HCT116 (cell line): ENCODE measurements around the gene C1orf21. TPM values are rescaled to one million over a fixed set of nuclear protein-coding genes. Genes with fewer than 3 reads are reported as not detected.

ENCODE experiments used
- ATAC-seq: fragments of 200-7000 bp; cut with Tn5 transposase; 2 replicates; pipeline ENCODE4 v1.9.1; 2020; ENCODE audit warnings: mild to moderate bottlenecking, moderate library complexity
- BruUV-seq: library from RNA; stranded (reverse); fragments of 400-500 nt; replicated peaks from 2 replicates; lab custom pipeline; 2021; lab: Mats Ljungman, UMichigan
- CTCF ChIA-PET: fragments of 300-600 bp; sonication (Branson Sonifier 250); formaldehyde crosslinking; loops from one replicate; lab custom pipeline; 2021; ENCODE audit warnings: antibody characterized with exemption; lab: Charles Lee
- POLR2A ChIA-PET: fragments of 300-600, 350-600 bp; sonication (Branson Sonifier 250); formaldehyde crosslinking; loops from one replicate; lab custom pipeline; 2021; ENCODE audit warnings: antibody characterized with exemption; lab: Charles Lee
- RAD21 ChIA-PET, 2 experiments: fragments of 300-600 bp; sonication (Branson Sonifier 250); formaldehyde crosslinking; loops; one replicate each; lab custom pipeline; 2023; ENCODE audit warnings: low total read pairs in 2 of 2; ENCODE audit not compliant: uncharacterized antibody in 2 of 2, unreplicated experiment in 2 of 2, low non-redundant PET in 1 of 2; lab: Charles Lee
- DNase-seq: peaks from one replicate; pipeline ENCODE4 v3.0.0-alpha.2; 2010; ENCODE audit warnings: low read depth, low spot score
- H2AFZ ChIP-seq: fragments of 200-600 bp; shearing (Covaris generic), sonication (generic); 2 replicates; pipeline ENCODE4 v1.6.1; 2017; ENCODE audit warnings: low read depth, mixed run types, mixed read lengths, antibody characterized with exemption, low read length; ENCODE audit not compliant: poor library complexity, severe bottlenecking
- H3K27ac ChIP-seq: 2 replicates; pipeline ENCODE4 v1.5.1; 2012; ENCODE audit warnings: low read depth, low read length
- H3K27me3 ChIP-seq: fragments of 200-600 bp; sonication (generic); 2 replicates; pipeline ENCODE4 v1.6.1; 2016; ENCODE audit warnings: mixed run types, low read length, mixed read lengths; ENCODE audit not compliant: insufficient read depth
- H3K36me3 ChIP-seq, 2 experiments: fragments of 200-500 bp in 1 of 2; fragments of 200-600 bp in 1 of 2; sonication (Bioruptor generic) in 1 of 2; sonication (generic) in 1 of 2; 2 replicates each; pipeline versions ENCODE4 v1.5.1 to v1.6.1; 2014 to 2016; ENCODE audit warnings: low read length in 2 of 2, inconsistent platforms in 1 of 2, mixed read lengths in 1 of 2, mixed run types in 1 of 2; ENCODE audit not compliant: insufficient read depth in 2 of 2, control insufficient read depth in 1 of 2
- H3K4me1 ChIP-seq, 2 experiments: fragments of 200-600 bp in 1 of 2; sonication (generic) in 1 of 2; 2 replicates each; pipeline versions ENCODE4 v1.5.1 to v1.6.1; 2012 to 2017; ENCODE audit warnings: low read length in 2 of 2, inconsistent platforms in 1 of 2, mild to moderate bottlenecking in 1 of 2, mixed read lengths in 1 of 2, mixed run types in 1 of 2, moderate library complexity in 1 of 2; ENCODE audit not compliant: insufficient read depth in 2 of 2, control insufficient read depth in 1 of 2
- H3K4me2 ChIP-seq: fragments of 200-600 bp; sonication (generic); 2 replicates; pipeline ENCODE4 v1.6.1; 2017; ENCODE audit warnings: mixed run types, low read length, mixed read lengths
- H3K4me3 ChIP-seq, 2 experiments: fragments of 200-600 bp in 1 of 2; sonication (generic) in 1 of 2; replicated peaks in 1 of 2; 2 replicates each; pipeline ENCODE4 v1.5.1; 2011 to 2016; ENCODE audit warnings: low read length in 2 of 2, control low read depth in 1 of 2, low read depth in 1 of 2, mild to moderate bottlenecking in 1 of 2, mixed read lengths in 1 of 2, mixed run types in 1 of 2
- H3K79me2 ChIP-seq: fragments of 200-600 bp; sonication (generic); 2 replicates; pipeline ENCODE4 v1.6.1; 2017; ENCODE audit warnings: mild to moderate bottlenecking, mixed run types, low read length, moderate library complexity, mixed read lengths; ENCODE audit not compliant: insufficient read depth
- H3K9ac ChIP-seq: fragments of 200-600 bp; sonication (generic); 2 replicates; pipeline ENCODE4 v1.6.1; 2016; ENCODE audit warnings: low read length, mixed read lengths
- H3K9me2 ChIP-seq: fragments of 200-600 bp; sonication (generic), shearing (Covaris generic); 2 replicates; pipeline ENCODE4 v1.6.1; 2017; ENCODE audit warnings: mixed run types, mild to moderate bottlenecking, moderate library complexity; ENCODE audit not compliant: insufficient read depth
- H3K9me3 ChIP-seq, 2 experiments: fragments of 200-500 bp in 1 of 2; fragments of 200-600 bp in 1 of 2; sonication (Bioruptor generic) in 1 of 2; sonication (generic) in 1 of 2; 2 replicates each; pipeline ENCODE4 v1.6.1; 2014 to 2017; ENCODE audit warnings: low read length in 2 of 2, mixed read lengths in 2 of 2, inconsistent platforms in 1 of 2, low read depth in 1 of 2, mild to moderate bottlenecking in 1 of 2, mixed run types in 1 of 2, moderate library complexity in 1 of 2; ENCODE audit not compliant: control insufficient read depth in 1 of 2, insufficient read depth in 1 of 2
- H4K20me1 ChIP-seq: fragments of 200-600 bp; sonication (generic), shearing (Covaris generic); 2 replicates; pipeline ENCODE4 v1.6.1; 2017; ENCODE audit warnings: mixed run types, mild to moderate bottlenecking, moderate library complexity; ENCODE audit not compliant: insufficient read depth
- ATF3 ChIP-seq: IDR thresholded peaks from 2 replicates; pipeline ENCODE4 v1.6.1; 2012
- CEBPB ChIP-seq: IDR thresholded peaks from 2 replicates; pipeline ENCODE4 v1.6.1; 2012; ENCODE audit warnings: low read depth
- EZH2 ChIP-seq: fragments of 200-600 bp; sonication (generic); IDR thresholded peaks from 2 replicates; pipeline ENCODE4 v1.6.1; 2017; ENCODE audit warnings: antibody characterized with exemption, mixed run types
- EZH2phosphoT487 ChIP-seq: fragments of 200-600 bp; IDR thresholded peaks from 2 replicates; pipeline ENCODE4 v1.6.1; 2018; ENCODE audit warnings: antibody characterized with exemption, borderline replicate concordance
- FOSL1 ChIP-seq: IDR thresholded peaks from 2 replicates; pipeline ENCODE4 v1.6.1; 2012; ENCODE audit warnings: low read depth
- JUND ChIP-seq: IDR thresholded peaks from 2 replicates; pipeline ENCODE4 v1.6.1; 2012
- POLR2A ChIP-seq: IDR thresholded peaks from 2 replicates; pipeline ENCODE4 v1.7.0; 2011; ENCODE audit warnings: borderline replicate concordance; ENCODE audit not compliant: insufficient read depth, insufficient read length; ENCODE audit errors: extremely low read depth
- POLR2AphosphoS5 ChIP-seq: IDR thresholded peaks from 2 replicates; pipeline ENCODE4 v1.6.1; 2011; ENCODE audit warnings: mild to moderate bottlenecking, low read depth, low read length, moderate library complexity
- RAD21 ChIP-seq: IDR thresholded peaks from 2 replicates; pipeline ENCODE4 v1.6.1; 2012; ENCODE audit warnings: low read depth, mild to moderate bottlenecking
- SIN3A ChIP-seq: IDR thresholded peaks from 2 replicates; pipeline ENCODE4 v1.6.1; 2012; ENCODE audit warnings: low read depth
- SP1 ChIP-seq: IDR thresholded peaks from 2 replicates; pipeline ENCODE4 v1.6.1; 2012; ENCODE audit warnings: low read depth
- SRF ChIP-seq: IDR thresholded peaks from 2 replicates; pipeline ENCODE4 v1.6.1; 2012; ENCODE audit warnings: low read depth
- YY1 ChIP-seq: IDR thresholded peaks from 2 replicates; pipeline ENCODE4 v1.6.1; 2011; ENCODE audit warnings: low read length, low read depth, moderate library complexity, mild to moderate bottlenecking; ENCODE audit not compliant: insufficient replicate concordance; ENCODE audit errors: extremely low read depth
- ZFX ChIP-seq: fragments of 450-650 bp; IDR thresholded peaks from 2 replicates; pipeline ENCODE4 v1.6.1; 2017
- ZNF274 ChIP-seq: fragments of 200-500 bp; sonication (Bioruptor generic); IDR thresholded peaks from 2 replicates; pipeline ENCODE4 v1.6.1; 2014; ENCODE audit warnings: mild to moderate bottlenecking, low read depth, low read length, inconsistent platforms
- intact Hi-C: fragments of 100-400 bp; cut with micrococcal nuclease; formaldehyde crosslinking; loops from 2 replicates; pipeline ENCODE4 v1.10.0; 2022
- total RNA-seq: library from RNA; stranded (reverse); gene quantifications from one replicate; pipeline ENCODE4 v1.2.1, GENCODE V29; 2021; ENCODE audit not compliant: unreplicated experiment
- TF ChIP-seq, protein P1 (sequence below), 3 experiments: fragments of 200-600 bp in 1 of 3; sonication (generic) in 1 of 3; IDR thresholded peaks in 2 of 3; conservative IDR thresholded peaks in 1 of 3; 2 replicates each; pipeline ENCODE4 v1.5.1; 2012 to 2017; ENCODE audit warnings: low read depth in 2 of 3, low read length in 2 of 3, antibody characterized with exemption in 1 of 3, borderline replicate concordance in 1 of 3, control low read depth in 1 of 3, mild to moderate bottlenecking in 1 of 3, mixed read lengths in 1 of 3, mixed run types in 1 of 3, moderate library complexity in 1 of 3; ENCODE audit not compliant: insufficient read depth in 1 of 3
- TF ChIP-seq, protein P2 (sequence below): IDR thresholded peaks from 2 replicates; pipeline ENCODE4 v1.6.1; 2011; ENCODE audit warnings: mild to moderate bottlenecking, low read length, moderate library complexity; ENCODE audit not compliant: insufficient replicate concordance; ENCODE audit errors: extremely low read depth
- TF ChIP-seq, protein P3 (sequence below): IDR thresholded peaks from 2 replicates; pipeline ENCODE4 v1.6.1; 2012

C1orf21 gene
- total RNA-seq, 1 experiment from 2014 or later: 8.9 TPM

DNA sequence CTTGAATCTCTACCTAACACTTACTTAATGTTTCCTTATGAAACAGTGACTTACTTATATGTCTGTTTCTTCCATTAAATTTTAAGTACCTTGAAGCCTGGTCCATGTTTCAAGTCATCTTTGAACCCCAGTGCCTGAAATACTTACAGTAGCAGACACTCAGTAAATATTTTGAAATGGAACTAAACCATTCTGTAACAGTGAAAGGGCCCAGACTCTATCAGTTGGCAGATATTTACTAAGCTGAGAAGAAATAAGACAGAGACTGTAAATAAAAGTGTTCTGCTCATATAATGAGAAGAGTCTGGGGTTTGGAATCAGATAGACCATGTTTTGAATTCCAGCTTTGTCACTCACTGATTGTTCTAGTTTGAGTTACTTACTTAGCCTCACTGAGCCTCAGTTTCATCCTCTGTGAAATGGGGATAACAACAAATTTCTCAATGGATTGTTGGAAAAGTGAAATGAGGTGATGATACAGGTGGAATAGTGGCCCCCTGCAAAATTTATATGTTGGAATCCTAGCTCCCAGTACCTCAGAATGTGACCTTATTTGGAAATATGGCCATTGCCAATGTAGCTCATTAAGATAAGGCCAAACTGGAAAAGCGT is 19.3 kb upstream of the C1orf21 start (continued):
- TF ChIP-seq, protein P1, sequence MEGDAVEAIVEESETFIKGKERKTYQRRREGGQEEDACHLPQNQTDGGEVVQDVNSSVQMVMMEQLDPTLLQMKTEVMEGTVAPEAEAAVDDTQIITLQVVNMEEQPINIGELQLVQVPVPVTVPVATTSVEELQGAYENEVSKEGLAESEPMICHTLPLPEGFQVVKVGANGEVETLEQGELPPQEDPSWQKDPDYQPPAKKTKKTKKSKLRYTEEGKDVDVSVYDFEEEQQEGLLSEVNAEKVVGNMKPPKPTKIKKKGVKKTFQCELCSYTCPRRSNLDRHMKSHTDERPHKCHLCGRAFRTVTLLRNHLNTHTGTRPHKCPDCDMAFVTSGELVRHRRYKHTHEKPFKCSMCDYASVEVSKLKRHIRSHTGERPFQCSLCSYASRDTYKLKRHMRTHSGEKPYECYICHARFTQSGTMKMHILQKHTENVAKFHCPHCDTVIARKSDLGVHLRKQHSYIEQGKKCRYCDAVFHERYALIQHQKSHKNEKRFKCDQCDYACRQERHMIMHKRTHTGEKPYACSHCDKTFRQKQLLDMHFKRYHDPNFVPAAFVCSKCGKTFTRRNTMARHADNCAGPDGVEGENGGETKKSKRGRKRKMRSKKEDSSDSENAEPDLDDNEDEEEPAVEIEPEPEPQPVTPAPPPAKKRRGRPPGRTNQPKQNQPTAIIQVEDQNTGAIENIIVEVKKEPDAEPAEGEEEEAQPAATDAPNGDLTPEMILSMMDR (IDR thresholded peaks at IDR 0.05 in 2 of 3, conservative IDR thresholded peaks at IDR 0.05 in 1 of 3; ENCODE audit: borderline replicate concordance in 1 of 3, insufficient read depth in 1 of 3, low read depth in 2 of 3, low read length in 2 of 3): no peak
- no peak for TF ChIP-seq JUND
- no peak for TF ChIP-seq YY1
- TF ChIP-seq SIN3A: no peak
- TF ChIP-seq FOSL1: no peak
- TF ChIP-seq POLR2AphosphoS5: no peak
- TF ChIP-seq EZH2: no peak

- no peaks in the 10 kb centered on the region for H3K4me1 ChIP-seq
- no peak overlapping the region for H3K27ac ChIP-seq
- no peaks in the 10 kb centered on the region for H3K36me3 ChIP-seq
- no TSS peak for BruUV-seq
- TF ChIP-seq, protein P2, sequence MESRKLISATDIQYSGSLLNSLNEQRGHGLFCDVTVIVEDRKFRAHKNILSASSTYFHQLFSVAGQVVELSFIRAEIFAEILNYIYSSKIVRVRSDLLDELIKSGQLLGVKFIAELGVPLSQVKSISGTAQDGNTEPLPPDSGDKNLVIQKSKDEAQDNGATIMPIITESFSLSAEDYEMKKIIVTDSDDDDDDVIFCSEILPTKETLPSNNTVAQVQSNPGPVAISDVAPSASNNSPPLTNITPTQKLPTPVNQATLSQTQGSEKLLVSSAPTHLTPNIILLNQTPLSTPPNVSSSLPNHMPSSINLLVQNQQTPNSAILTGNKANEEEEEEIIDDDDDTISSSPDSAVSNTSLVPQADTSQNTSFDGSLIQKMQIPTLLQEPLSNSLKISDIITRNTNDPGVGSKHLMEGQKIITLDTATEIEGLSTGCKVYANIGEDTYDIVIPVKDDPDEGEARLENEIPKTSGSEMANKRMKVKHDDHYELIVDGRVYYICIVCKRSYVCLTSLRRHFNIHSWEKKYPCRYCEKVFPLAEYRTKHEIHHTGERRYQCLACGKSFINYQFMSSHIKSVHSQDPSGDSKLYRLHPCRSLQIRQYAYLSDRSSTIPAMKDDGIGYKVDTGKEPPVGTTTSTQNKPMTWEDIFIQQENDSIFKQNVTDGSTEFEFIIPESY: no peak
- TF ChIP-seq YY1: no peak
- TF ChIP-seq, protein P3, sequence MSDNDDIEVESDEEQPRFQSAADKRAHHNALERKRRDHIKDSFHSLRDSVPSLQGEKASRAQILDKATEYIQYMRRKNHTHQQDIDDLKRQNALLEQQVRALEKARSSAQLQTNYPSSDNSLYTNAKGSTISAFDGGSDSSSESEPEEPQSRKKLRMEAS: no peak
- no peak for TF ChIP-seq SIN3A
- no peak for TF ChIP-seq SRF
- no peak for TF ChIP-seq SP1
- no peak for TF ChIP-seq ZFX
- no peak for TF ChIP-seq ATF3
- TF ChIP-seq FOSL1: no peak
- TF ChIP-seq ZNF274: no peak
- no peak for TF ChIP-seq EZH2
- TF ChIP-seq POLR2A: no peak
- no peak for TF ChIP-seq EZH2phosphoT487
- TF ChIP-seq RAD21: no peak
- TF ChIP-seq JUND: no peak
- no peak for TF ChIP-seq CEBPB
- DNase-seq (no peak), ATAC-seq (no peak)
- no peaks in the 10 kb centered on the region for H4K20me1 ChIP-seq
- ChIA-PET RAD21 (no interaction called here), CTCF (interaction anchor here (0.6 kb wide), 1 partner anchor 31 kb away, joined by 5 read pairs; no protein-coding TSS in a partner anchor), POLR2A (no interaction called here)
- H3K27me3 ChIP-seq: no peaks in the 10 kb centered on the region
- H2AFZ ChIP-seq: no peak overlapping the region
- no peaks in the 10 kb centered on the region for H3K9me2 ChIP-seq
- intact Hi-C loops: no loop called here
- H3K9me3 ChIP-seq: no peaks in the 10 kb centered on the region
- H3K9ac ChIP-seq: no peak overlapping the region
- H3K4me2 ChIP-seq: no peak overlapping the region
- no peaks in the 10 kb centered on the region for H3K79me2 ChIP-seq
- no peak overlapping the region for H3K4me3 ChIP-seq
Measured at GRCh38 chr1:184368354-184368753, 18.5 kb upstream of the C1orf21 start.
